ENCODE data around the gene ZNF217. TPM values are rescaled to one million over a fixed set of nuclear protein-coding genes. Genes with fewer than 3 reads are reported as not detected.
A peak's percentile ranks its signal among the peaks of the same experiment; 100 is the strongest.
"Not testable (repeated sequence)": the region's sequence is repeated elsewhere in the genome, so short reads cannot be mapped to it uniquely, and the experiment has no call there.

The ZNF217 gene
- total and polyA plus RNA-seq, 2 experiments from 2014 or later, result 4.7 to 32.4 TPM

DNA sequence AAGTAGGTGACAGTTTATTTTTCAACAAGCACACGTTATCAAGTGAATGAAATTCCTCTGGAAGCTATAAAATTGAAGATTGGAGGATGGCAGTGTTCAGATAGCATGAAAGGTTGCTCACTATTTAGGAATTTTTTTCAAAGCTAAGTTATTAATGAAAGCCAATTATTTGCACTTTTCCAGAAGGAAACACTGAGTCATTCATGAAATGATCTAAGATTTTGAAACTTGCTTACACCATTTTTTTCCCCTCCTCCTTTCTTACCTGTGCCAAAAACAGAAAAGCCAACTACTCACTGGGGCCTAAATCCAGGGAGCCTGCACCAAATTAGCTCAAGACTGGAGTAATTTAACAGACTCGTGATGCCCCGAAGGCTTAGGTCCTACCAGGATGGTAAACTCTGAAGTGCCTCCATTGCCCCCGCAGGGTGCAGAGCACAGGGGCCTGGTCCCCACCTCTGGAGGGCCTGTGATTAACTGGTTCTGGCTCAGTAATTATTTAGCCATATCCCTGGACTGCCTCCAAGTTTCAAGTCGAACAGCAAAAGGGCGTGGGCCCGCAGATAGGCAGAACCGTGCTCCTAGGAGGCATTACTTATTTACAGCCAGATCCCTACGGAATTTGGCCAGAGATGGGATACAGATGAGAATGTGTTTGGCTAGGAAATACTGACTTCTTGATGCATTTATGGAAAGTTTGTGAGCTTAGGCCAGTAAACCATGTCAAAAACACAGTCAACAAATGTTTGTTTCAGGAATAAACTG is 28.0 kb upstream of the ZNF217 start:
- Histone ChIP-seq H3K27ac (peak overlapping the region; percentile 92), H3K36me3 (replicated peaks; ENCODE audit: insufficient read depth, low read depth) (no peaks in the 10 kb centered on the region), H3K79me2 (no peaks in the 10 kb centered on the region), H3K9me3 (ENCODE audit: low read depth) (no peaks in the 10 kb centered on the region), H3K4me2 (peak overlapping the region; percentile 68), H4K20me1 (ENCODE audit: insufficient read depth, poor library complexity, severe bottlenecking) (no peaks in the 10 kb centered on the region), H3K27me3 (no peaks in the 10 kb centered on the region), H3K9me2 (replicated peaks; ENCODE audit: insufficient read depth) (no peaks in the 10 kb centered on the region), H2AFZ (peak overlapping the region; percentile 24), H3K4me1 (ENCODE audit: insufficient read depth) (peaks cover 33% of the 10 kb centered on the region), H3K4me3 (no peak overlapping the region)
- WGBS (ENCODE audit: low lambda C conversion rate, missing lambda C conversion rate), result 20% methylated on average over 9 of the region's 9 CpGs
- TF ChIP-seq EZH2 (IDR thresholded peaks at IDR 0.05; ENCODE audit: borderline replicate concordance) (no peak), EZH2phosphoT487 (IDR thresholded peaks at IDR 0.05; ENCODE audit: low read depth, severe bottlenecking, unreplicated experiment) (no peak)
- TF ChIP-seq, protein P1, sequence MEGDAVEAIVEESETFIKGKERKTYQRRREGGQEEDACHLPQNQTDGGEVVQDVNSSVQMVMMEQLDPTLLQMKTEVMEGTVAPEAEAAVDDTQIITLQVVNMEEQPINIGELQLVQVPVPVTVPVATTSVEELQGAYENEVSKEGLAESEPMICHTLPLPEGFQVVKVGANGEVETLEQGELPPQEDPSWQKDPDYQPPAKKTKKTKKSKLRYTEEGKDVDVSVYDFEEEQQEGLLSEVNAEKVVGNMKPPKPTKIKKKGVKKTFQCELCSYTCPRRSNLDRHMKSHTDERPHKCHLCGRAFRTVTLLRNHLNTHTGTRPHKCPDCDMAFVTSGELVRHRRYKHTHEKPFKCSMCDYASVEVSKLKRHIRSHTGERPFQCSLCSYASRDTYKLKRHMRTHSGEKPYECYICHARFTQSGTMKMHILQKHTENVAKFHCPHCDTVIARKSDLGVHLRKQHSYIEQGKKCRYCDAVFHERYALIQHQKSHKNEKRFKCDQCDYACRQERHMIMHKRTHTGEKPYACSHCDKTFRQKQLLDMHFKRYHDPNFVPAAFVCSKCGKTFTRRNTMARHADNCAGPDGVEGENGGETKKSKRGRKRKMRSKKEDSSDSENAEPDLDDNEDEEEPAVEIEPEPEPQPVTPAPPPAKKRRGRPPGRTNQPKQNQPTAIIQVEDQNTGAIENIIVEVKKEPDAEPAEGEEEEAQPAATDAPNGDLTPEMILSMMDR (IDR thresholded peaks at IDR 0.05; ENCODE audit: poor library complexity), result no peak
- DNase-seq (ENCODE audit: low spot score), result peak; percentile 66

DNA sequence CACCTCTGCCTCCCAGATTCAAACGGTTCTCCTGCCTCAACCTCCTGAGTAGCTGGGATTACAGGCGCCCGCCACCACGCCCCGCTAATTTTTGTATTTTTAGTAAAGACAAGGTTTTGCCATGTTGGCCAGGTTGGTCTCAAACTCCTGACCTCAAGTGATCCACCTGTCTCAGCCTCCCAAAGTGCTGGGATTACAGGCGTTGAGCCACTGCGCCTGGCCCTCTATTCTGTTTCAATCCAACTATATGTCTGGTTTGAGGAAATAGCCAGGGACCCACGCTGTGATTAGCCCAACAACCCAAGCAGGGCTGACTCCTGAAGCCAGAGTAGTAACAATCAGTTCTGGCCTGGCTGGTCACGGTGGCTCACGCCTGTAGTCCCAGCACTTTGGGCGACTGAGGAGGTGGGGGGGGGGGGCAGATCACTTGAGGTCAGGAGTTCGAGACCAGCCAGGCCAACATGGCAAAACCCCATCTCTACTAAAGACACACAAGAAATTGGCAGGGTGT is 24.9 kb upstream of the ZNF217 start:
- not testable (repeated sequence) for H3K79me2 ChIP-seq; H3K4me3 ChIP-seq; H2AFZ ChIP-seq; H4K20me1 ChIP-seq (ENCODE audit: insufficient read depth, poor library complexity, severe bottlenecking); H3K9me3 ChIP-seq (ENCODE audit: low read depth); H3K4me2 ChIP-seq; H3K27ac ChIP-seq; H3K27me3 ChIP-seq; H3K9me2 ChIP-seq (replicated peaks; ENCODE audit: insufficient read depth); H3K36me3 ChIP-seq (replicated peaks; ENCODE audit: insufficient read depth, low read depth); DNase-seq (ENCODE audit: low spot score)
- WGBS (ENCODE audit: low lambda C conversion rate, missing lambda C conversion rate), result 93% methylated on average over 12 of the region's 12 CpGs
- H3K4me1 ChIP-seq (ENCODE audit: insufficient read depth), result peaks cover 30% of the 10 kb centered on the region

DNA sequence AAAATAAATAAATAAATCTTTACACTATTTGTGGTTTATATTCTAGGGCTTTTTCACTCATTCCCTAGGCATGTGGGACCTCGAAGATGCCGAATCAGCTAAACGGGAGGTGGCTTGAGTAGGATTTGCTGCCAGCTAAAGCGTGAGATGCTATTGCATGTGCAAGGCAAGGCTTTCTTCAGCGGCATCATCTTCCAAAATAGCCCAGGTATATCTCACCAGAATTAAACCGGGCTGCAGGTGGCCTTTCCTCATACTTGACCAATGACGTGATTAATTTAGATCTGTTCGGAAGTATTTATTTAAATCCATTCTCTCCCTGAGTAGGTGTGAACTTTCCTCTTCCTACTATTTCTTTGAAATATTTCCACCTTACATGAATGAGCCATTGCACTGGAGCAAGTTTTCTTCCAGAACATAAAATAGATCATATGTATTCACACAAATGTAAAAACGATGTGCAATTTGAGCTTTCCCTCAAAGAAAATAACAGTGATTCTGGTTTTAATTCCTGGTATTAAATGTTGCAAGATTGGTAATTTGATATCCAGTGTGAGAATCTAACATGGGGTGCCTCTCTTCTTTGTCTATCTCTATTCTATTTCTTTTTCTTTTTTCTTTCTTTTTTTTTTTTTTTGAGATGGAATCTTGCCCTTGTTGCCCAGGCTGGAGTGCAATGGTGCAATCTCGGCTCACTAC is 24.3 kb upstream of the ZNF217 start:
- no peaks in the 10 kb centered on the region for H3K36me3 ChIP-seq (replicated peaks; ENCODE audit: insufficient read depth, low read depth)
- no peaks in the 10 kb centered on the region for H4K20me1 ChIP-seq (ENCODE audit: insufficient read depth, poor library complexity, severe bottlenecking)
- no peak overlapping the region for H2AFZ ChIP-seq
- no peak overlapping the region for H3K27ac ChIP-seq
- H3K4me1 ChIP-seq (ENCODE audit: insufficient read depth), result peaks cover 33% of the 10 kb centered on the region
- 94% methylated on average over 10 of the region's 10 CpGs for WGBS (ENCODE audit: low lambda C conversion rate, missing lambda C conversion rate)
- no peaks in the 10 kb centered on the region for H3K79me2 ChIP-seq
- H3K4me3 ChIP-seq, result no peak overlapping the region
- H3K4me2 ChIP-seq, result no peak overlapping the region
- no peak for DNase-seq (ENCODE audit: low spot score)
- no peaks in the 10 kb centered on the region for H3K9me3 ChIP-seq (ENCODE audit: low read depth)
- H3K27me3 ChIP-seq, result no peaks in the 10 kb centered on the region
- TF ChIP-seq EZH2phosphoT487 (IDR thresholded peaks at IDR 0.05; ENCODE audit: low read depth, severe bottlenecking, unreplicated experiment), result no peak
- no peaks in the 10 kb centered on the region for H3K9me2 ChIP-seq (replicated peaks; ENCODE audit: insufficient read depth)

DNA sequence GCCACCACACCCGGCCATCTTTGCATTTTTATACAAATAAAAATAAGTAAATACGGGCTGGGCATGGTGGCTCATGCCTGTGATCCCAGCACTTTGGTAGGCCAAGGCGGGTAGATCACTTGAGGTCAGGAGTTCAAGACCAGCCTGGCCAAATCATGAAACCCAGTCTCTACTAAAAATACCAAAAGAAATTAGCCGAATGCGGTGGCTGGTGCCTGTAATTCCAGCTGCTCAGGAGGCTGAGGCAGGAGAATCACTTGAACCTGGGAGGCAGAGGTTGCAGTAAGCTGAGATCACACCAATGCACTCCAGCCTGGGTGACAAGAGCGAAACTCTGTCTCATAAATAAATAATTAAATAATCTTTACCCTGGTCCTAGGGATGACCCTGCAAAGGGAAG is 22.9 kb upstream of the ZNF217 start:
- peaks cover 20% of the 10 kb centered on the region for H3K4me1 ChIP-seq (ENCODE audit: insufficient read depth)
- H2AFZ ChIP-seq; H3K27ac ChIP-seq; H3K27me3 ChIP-seq; H3K4me3 ChIP-seq; H4K20me1 ChIP-seq (ENCODE audit: insufficient read depth, poor library complexity, severe bottlenecking); H3K4me2 ChIP-seq; H3K79me2 ChIP-seq; H3K9me3 ChIP-seq (ENCODE audit: low read depth); H3K9me2 ChIP-seq (replicated peaks; ENCODE audit: insufficient read depth); H3K36me3 ChIP-seq (replicated peaks; ENCODE audit: insufficient read depth, low read depth); DNase-seq (ENCODE audit: low spot score): not testable (repeated sequence)
- 95% methylated on average over 6 of the region's 6 CpGs for WGBS (ENCODE audit: low lambda C conversion rate, missing lambda C conversion rate)

DNA sequence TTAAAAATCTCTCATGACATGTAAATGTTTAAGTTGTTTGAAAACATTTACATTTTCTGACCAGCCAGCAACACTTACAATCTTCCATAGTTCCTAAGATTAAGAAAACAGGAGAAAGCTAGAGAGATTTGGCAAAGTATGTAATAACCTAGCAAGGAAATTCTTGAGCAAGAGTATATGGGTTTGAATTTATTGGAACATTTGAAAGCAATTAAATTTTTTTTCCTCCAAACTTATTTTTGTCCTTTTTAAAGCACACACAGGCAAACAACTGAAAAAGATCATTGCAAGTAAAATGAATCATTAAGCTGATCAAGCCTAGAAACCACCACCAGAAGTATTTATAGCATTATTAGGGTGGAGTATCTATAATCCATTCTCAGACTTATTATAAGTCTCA is 20.1 kb upstream of the ZNF217 start:
- H3K4me1 ChIP-seq (ENCODE audit: insufficient read depth), result peaks cover 37% of the 10 kb centered on the region
- no peak overlapping the region for H3K4me2 ChIP-seq
- H3K79me2 ChIP-seq, result no peaks in the 10 kb centered on the region
- H3K36me3 ChIP-seq (replicated peaks; ENCODE audit: insufficient read depth, low read depth), result no peaks in the 10 kb centered on the region
- H2AFZ ChIP-seq, result no peak overlapping the region
- DNase-seq (ENCODE audit: low spot score), result no peak
- TF ChIP-seq EZH2phosphoT487 (IDR thresholded peaks at IDR 0.05; ENCODE audit: low read depth, severe bottlenecking, unreplicated experiment) (no peak), EZH2 (IDR thresholded peaks at IDR 0.05; ENCODE audit: borderline replicate concordance) (no peak)
- H3K9me2 ChIP-seq (replicated peaks; ENCODE audit: insufficient read depth), result no peaks in the 10 kb centered on the region
- H3K4me3 ChIP-seq, result no peak overlapping the region
- H3K9me3 ChIP-seq (ENCODE audit: low read depth), result no peaks in the 10 kb centered on the region
- H4K20me1 ChIP-seq (ENCODE audit: insufficient read depth, poor library complexity, severe bottlenecking), result no peaks in the 10 kb centered on the region
- no peaks in the 10 kb centered on the region for H3K27me3 ChIP-seq
- H3K27ac ChIP-seq, result peak overlapping the region; percentile 68

DNA sequence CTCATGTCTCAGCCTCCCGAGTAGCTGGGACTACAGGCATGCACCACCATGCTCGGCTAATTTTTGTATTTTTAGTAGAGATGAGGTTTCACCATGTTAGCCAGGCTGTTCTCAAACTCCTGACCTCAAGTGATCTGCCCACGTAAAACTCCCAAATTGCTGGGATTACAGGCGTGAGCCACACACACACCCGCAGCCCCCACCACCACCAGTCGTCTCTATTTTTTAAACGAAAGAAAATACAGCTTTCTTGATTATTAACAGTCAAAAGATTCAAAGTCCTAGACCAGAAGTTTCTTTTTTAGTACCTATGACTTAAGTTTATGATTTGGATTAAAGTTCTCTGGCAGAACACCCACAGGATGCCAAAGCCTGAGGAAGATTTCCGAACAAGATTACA is 18.6 kb upstream of the ZNF217 start:
- not testable (repeated sequence) for H3K36me3 ChIP-seq (replicated peaks; ENCODE audit: insufficient read depth, low read depth); H3K27me3 ChIP-seq; H3K9me2 ChIP-seq (replicated peaks; ENCODE audit: insufficient read depth); H3K9me3 ChIP-seq (ENCODE audit: low read depth); H3K79me2 ChIP-seq; H3K4me2 ChIP-seq; DNase-seq (ENCODE audit: low spot score); H4K20me1 ChIP-seq (ENCODE audit: insufficient read depth, poor library complexity, severe bottlenecking); H3K4me3 ChIP-seq; H2AFZ ChIP-seq
- Histone ChIP-seq H3K27ac (peak overlapping the region; percentile 68), H3K4me1 (ENCODE audit: insufficient read depth) (peaks cover 41% of the 10 kb centered on the region)
- WGBS (ENCODE audit: low lambda C conversion rate, missing lambda C conversion rate), result 84% methylated on average over 7 of the region's 8 CpGs

All from hepatocyte (in vitro differentiated cells).